BLaER1 (cell line): Measurements from ENCODE around the gene AP1S2.

ENCODE experiments used
- H3K27ac ChIP-seq: shearing (Covaris generic); formaldehyde crosslinking; 2 replicates; pipeline ENCODE4 v1.8.1; 2022
- H3K27me3 ChIP-seq: shearing (Covaris generic); formaldehyde crosslinking; 2 replicates; pipeline ENCODE4 v1.8.1; 2022
- H3K36me3 ChIP-seq: shearing (Covaris generic); formaldehyde crosslinking; 2 replicates; pipeline ENCODE4 v1.8.1; 2022
- H3K4me1 ChIP-seq: shearing (Covaris generic); formaldehyde crosslinking; 2 replicates; pipeline ENCODE4 v1.8.1; 2022
- H3K4me2 ChIP-seq: shearing (Covaris generic); formaldehyde crosslinking; 2 replicates; pipeline ENCODE4 v1.8.1; 2022
- H3K4me3 ChIP-seq: shearing (Covaris generic); formaldehyde crosslinking; 2 replicates; pipeline ENCODE4 v1.8.1; 2022
- H3K9ac ChIP-seq: shearing (Covaris generic); formaldehyde crosslinking; 2 replicates; pipeline ENCODE4 v1.8.1; 2022
- H3K9me3 ChIP-seq: shearing (Covaris generic); formaldehyde crosslinking; 2 replicates; pipeline ENCODE4 v1.8.1; 2022
- H4K20me1 ChIP-seq: shearing (Covaris generic); formaldehyde crosslinking; 2 replicates; pipeline ENCODE4 v1.8.1; 2022
- Cebpa-rat ChIP-seq: shearing (Covaris generic); IDR thresholded peaks from 2 replicates; pipeline ENCODE4 v1.8.1; 2022

AP1S2 gene

GRCh38 chrX:15816438-15816809 lies 38.2 kb downstream of the AP1S2 start:
- Histone ChIP-seq H3K27me3 (no peaks in the 10 kb centered on the region), H4K20me1 (peaks cover 23% of the 10 kb centered on the region; the same call in 1 of the 2 replicates), H3K9ac (no peak overlapping the region), H3K4me2 (peak overlapping the region; percentile 27), H3K4me1 (peaks cover 15% of the 10 kb centered on the region), H3K4me3 (no peak overlapping the region), H3K36me3 (peaks cover 82% of the 10 kb centered on the region), H3K9me3 (no peaks in the 10 kb centered on the region), H3K27ac (no peak overlapping the region)
- TF ChIP-seq Cebpa-rat: no peak

- peaks cover 28% of the 10 kb centered on the region; the same call in 1 of the 2 replicates for H4K20me1 ChIP-seq
- no peak overlapping the region for H3K27ac ChIP-seq
- no peak overlapping the region for H3K4me3 ChIP-seq
- no peaks in the 10 kb centered on the region for H3K9me3 ChIP-seq
- H3K4me2 ChIP-seq: no peak overlapping the region; the same call in 1 of the 2 replicates
- H3K4me1 ChIP-seq: peaks cover 15% of the 10 kb centered on the region
- H3K9ac ChIP-seq: no peak overlapping the region
- peaks cover 85% of the 10 kb centered on the region for H3K36me3 ChIP-seq
- no peak for TF ChIP-seq Cebpa-rat
- no peaks in the 10 kb centered on the region for H3K27me3 ChIP-seq
Observed at GRCh38 chrX:15815779-15816437, 38.7 kb downstream of the AP1S2 start.

- Histone ChIP-seq H3K9ac (no peak overlapping the region), H3K36me3 (peaks cover 83% of the 10 kb centered on the region), H3K27ac (no peak overlapping the region), H3K4me3 (no peak overlapping the region), H3K4me1 (peaks cover 15% of the 10 kb centered on the region), H3K27me3 (no peaks in the 10 kb centered on the region), H3K4me2 (no peak overlapping the region), H3K9me3 (no peaks in the 10 kb centered on the region), H4K20me1 (peaks cover 28% of the 10 kb centered on the region; the same call in 1 of the 2 replicates)
- TF ChIP-seq Cebpa-rat: no peak
Observed at GRCh38 chrX:15814771-15815365, 39.7 kb downstream of the AP1S2 start.

GRCh38 chrX:15813416-15813815 lies 41.2 kb downstream of the AP1S2 start:
- Histone ChIP-seq H3K4me1 (peaks cover 15% of the 10 kb centered on the region), H3K4me2 (no peak overlapping the region), H4K20me1 (peaks cover 36% of the 10 kb centered on the region; the same call in 1 of the 2 replicates), H3K9ac (no peak overlapping the region), H3K36me3 (peaks cover 83% of the 10 kb centered on the region), H3K27me3 (no peaks in the 10 kb centered on the region), H3K9me3 (no peaks in the 10 kb centered on the region), H3K27ac (no peak overlapping the region), H3K4me3 (no peak overlapping the region)
- no peak for TF ChIP-seq Cebpa-rat

- Histone ChIP-seq H3K4me2 (no peak overlapping the region), H3K4me1 (peaks cover 15% of the 10 kb centered on the region), H3K27me3 (no peaks in the 10 kb centered on the region), H3K9ac (no peak overlapping the region), H3K36me3 (peaks cover 89% of the 10 kb centered on the region), H4K20me1 (peaks cover 44% of the 10 kb centered on the region; the same call in 1 of the 2 replicates), H3K4me3 (no peak overlapping the region), H3K27ac (no peak overlapping the region), H3K9me3 (no peaks in the 10 kb centered on the region)
- no peak for TF ChIP-seq Cebpa-rat
Observed at GRCh38 chrX:15812192-15812938, 42.2 kb downstream of the AP1S2 start.

- Histone ChIP-seq H3K4me2 (no peak overlapping the region), H3K9ac (no peak overlapping the region), H3K9me3 (no peaks in the 10 kb centered on the region), H3K27ac (no peak overlapping the region), H3K4me3 (no peak overlapping the region), H3K36me3 (peaks cover 96% of the 10 kb centered on the region), H3K27me3 (no peaks in the 10 kb centered on the region), H3K4me1 (no peaks in the 10 kb centered on the region), H4K20me1 (peaks cover 65% of the 10 kb centered on the region)
- TF ChIP-seq Cebpa-rat: no peak
Observed at GRCh38 chrX:15808254-15808653, 46.4 kb downstream of the AP1S2 start.

GRCh38 chrX:15804563-15804962 lies 50.0 kb downstream of the AP1S2 start:
- Histone ChIP-seq H3K27me3 (no peaks in the 10 kb centered on the region), H3K9me3 (no peaks in the 10 kb centered on the region), H3K36me3 (peaks cover 84% of the 10 kb centered on the region), H4K20me1 (peaks cover 77% of the 10 kb centered on the region), H3K27ac (no peak overlapping the region), H3K4me3 (no peak overlapping the region), H3K4me2 (no peak overlapping the region), H3K4me1 (no peaks in the 10 kb centered on the region), H3K9ac (no peak overlapping the region)
- no peak for TF ChIP-seq Cebpa-rat

GRCh38 chrX:15797707-15798106 lies 56.9 kb downstream of the AP1S2 start:
- H3K4me1 ChIP-seq: no peaks in the 10 kb centered on the region
- no peaks in the 10 kb centered on the region for H3K9me3 ChIP-seq
- H3K36me3 ChIP-seq: peaks cover 58% of the 10 kb centered on the region
- H3K9ac ChIP-seq: no peak overlapping the region
- no peak for TF ChIP-seq Cebpa-rat
- H3K4me3 ChIP-seq: no peak overlapping the region
- no peaks in the 10 kb centered on the region for H3K27me3 ChIP-seq
- no peak overlapping the region for H3K27ac ChIP-seq
- H3K4me2 ChIP-seq: no peak overlapping the region
- peaks cover 91% of the 10 kb centered on the region for H4K20me1 ChIP-seq

GRCh38 chrX:15790769-15791290 lies 63.8 kb downstream of the AP1S2 start:
- Histone ChIP-seq H3K9me3 (no peaks in the 10 kb centered on the region), H3K4me3 (peak overlapping the region; percentile 75), H3K9ac (peak overlapping the region; percentile 79), H3K4me2 (peak overlapping the region; percentile 80), H3K4me1 (peaks cover 20% of the 10 kb centered on the region), H3K27me3 (peaks cover 6% of the 10 kb centered on the region; the same call in 1 of the 2 replicates), H3K36me3 (peaks cover 25% of the 10 kb centered on the region), H4K20me1 (peaks cover 29% of the 10 kb centered on the region), H3K27ac (peak overlapping the region; percentile 47)
- TF ChIP-seq Cebpa-rat: no peak
